Subcutaneous abdominal adipose tissue (tissue), 5 donors: ENCODE measurements around the gene GAL3ST3.
"Not testable (repeated sequence)": the region's sequence is repeated elsewhere in the genome, so short reads cannot be mapped to it uniquely, and the experiment has no call there.

Experiments used
- H3K27ac ChIP-seq: one replicate; pipeline ENCODE4 v1.7.0; 2013; ENCODE audit warnings: low read depth, mild to moderate bottlenecking, inconsistent platforms, low read length, moderate library complexity
- H3K27me3 ChIP-seq, 5 donors: one replicate each; pipeline ENCODE4 v1.7.0; 2013; ENCODE audit warnings: low read length in 5 of 5, inconsistent platforms in 1 of 5; ENCODE audit not compliant: control insufficient read depth in 5 of 5, insufficient read depth in 4 of 5
- H3K36me3 ChIP-seq, 5 donors: one replicate each; pipeline ENCODE4 v1.7.0; 2013; ENCODE audit warnings: low read length in 5 of 5; ENCODE audit not compliant: control insufficient read depth in 5 of 5, insufficient read depth in 5 of 5
- H3K4me1 ChIP-seq, 5 donors: one replicate each; pipeline ENCODE4 v1.7.0; 2013; ENCODE audit warnings: low read length in 5 of 5, mild to moderate bottlenecking in 3 of 5, moderate library complexity in 1 of 5; ENCODE audit not compliant: control insufficient read depth in 5 of 5, insufficient read depth in 5 of 5
- H3K4me3 ChIP-seq, 5 donors: one replicate each; pipeline ENCODE4 v1.7.0; 2013; ENCODE audit warnings: low read length in 5 of 5, low read depth in 1 of 5
- H3K9ac ChIP-seq, 5 donors: one replicate each; pipeline ENCODE4 v1.7.0; 2013; ENCODE audit warnings: low read length in 5 of 5, mild to moderate bottlenecking in 4 of 5, moderate library complexity in 3 of 5
- H3K9me3 ChIP-seq, 5 donors: one replicate each; pipeline ENCODE4 v1.7.0; 2013; ENCODE audit warnings: low read length in 5 of 5; ENCODE audit not compliant: control insufficient read depth in 5 of 5
- donor health status: healthy.
- donor health status: healthy.
- donor health status: healthy.
- donor health status: healthy.
- donor health status: healthy.

Gene GAL3ST3

GRCh38 chr11:66080055-66080817 is 31.3 kb upstream of the GAL3ST3 start:
- no peak overlapping the region for H3K4me3 ChIP-seq
- peaks cover 4 to 42% (median 40%) of the 10 kb centered on the region in 5 donors for H3K4me1 ChIP-seq
- peaks cover 0 to 8% (median 5%) of the 10 kb centered on the region in 5 donors for H3K36me3 ChIP-seq
- peak overlapping the region in 3 of 5 donors; percentile 28 to 56 (median 32) for H3K9ac ChIP-seq
- no peaks in the 10 kb centered on the region for H3K9me3 ChIP-seq
- H3K27ac ChIP-seq: peak overlapping the region; percentile 67
- H3K27me3 ChIP-seq: no peaks in the 10 kb centered on the region

GRCh38 chr11:66078949-66079348 is 30.0 kb upstream of the GAL3ST3 start:
- Histone ChIP-seq H3K4me1 (peaks cover 4 to 36% (median 34%) of the 10 kb centered on the region in 5 donors), H3K36me3 (peaks cover 0 to 12% (median 11%) of the 10 kb centered on the region in 5 donors)
- H3K4me3 ChIP-seq, H3K9me3 ChIP-seq, H3K27me3 ChIP-seq, H3K9ac ChIP-seq, H3K27ac ChIP-seq: not testable (repeated sequence)

DNA sequence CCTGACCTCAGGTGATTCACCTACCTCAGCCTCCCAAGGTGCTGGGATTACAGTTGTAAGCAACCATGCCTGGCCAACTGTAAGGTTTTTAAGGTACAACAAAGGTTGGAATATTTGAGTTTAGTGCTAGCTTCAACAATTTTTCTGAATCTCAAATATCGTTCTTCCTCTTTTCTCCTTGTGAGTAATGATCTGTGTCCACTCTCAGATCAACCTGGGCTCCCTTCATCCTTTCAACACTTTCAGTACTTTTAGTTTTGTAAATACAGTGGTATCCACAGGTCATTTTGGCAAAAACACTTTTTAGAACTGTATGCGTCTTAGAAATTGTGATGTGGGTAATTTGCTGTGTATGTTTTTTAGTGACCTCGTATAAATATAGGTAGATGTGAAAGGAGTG is 29.0 kb upstream of the GAL3ST3 start:
- peaks cover 4 to 29% (median 25%) of the 10 kb centered on the region in 5 donors for H3K4me1 ChIP-seq
- H3K27ac ChIP-seq: no peak overlapping the region
- no peaks in the 10 kb centered on the region for H3K27me3 ChIP-seq
- H3K9me3 ChIP-seq: no peaks in the 10 kb centered on the region
- no peak overlapping the region for H3K4me3 ChIP-seq
- H3K36me3 ChIP-seq: peaks cover 0 to 13% (median 11%) of the 10 kb centered on the region in 5 donors
- no peak overlapping the region for H3K9ac ChIP-seq

DNA sequence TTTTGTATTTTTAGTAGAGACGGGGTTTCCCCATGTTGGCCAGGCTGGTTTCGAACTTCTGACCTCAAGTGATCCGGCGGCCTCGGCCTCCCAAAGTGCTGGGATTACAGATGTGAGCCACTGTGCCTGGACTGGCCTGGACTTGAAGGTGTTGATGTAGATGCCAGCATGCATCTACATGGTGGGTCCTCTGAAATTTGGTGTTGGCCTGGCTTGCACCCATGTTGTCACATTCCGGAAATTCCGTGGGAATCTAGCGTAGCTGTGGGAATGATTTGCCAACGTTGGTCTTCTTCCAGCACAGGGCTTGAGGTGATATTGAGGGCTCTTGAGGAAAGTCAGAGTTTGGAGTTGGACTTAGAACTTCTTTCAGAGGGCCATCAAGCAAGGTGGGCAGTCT is 27.6 kb upstream of the GAL3ST3 start:
- Histone ChIP-seq H3K4me1 (peaks cover 4 to 35% (median 28%) of the 10 kb centered on the region in 5 donors), H3K36me3 (peaks cover 0 to 17% (median 12%) of the 10 kb centered on the region in 5 donors), H3K9ac (no peak overlapping the region), H3K9me3 (no peaks in the 10 kb centered on the region), H3K27ac (no peak overlapping the region), H3K27me3 (no peaks in the 10 kb centered on the region), H3K4me3 (no peak overlapping the region)

DNA sequence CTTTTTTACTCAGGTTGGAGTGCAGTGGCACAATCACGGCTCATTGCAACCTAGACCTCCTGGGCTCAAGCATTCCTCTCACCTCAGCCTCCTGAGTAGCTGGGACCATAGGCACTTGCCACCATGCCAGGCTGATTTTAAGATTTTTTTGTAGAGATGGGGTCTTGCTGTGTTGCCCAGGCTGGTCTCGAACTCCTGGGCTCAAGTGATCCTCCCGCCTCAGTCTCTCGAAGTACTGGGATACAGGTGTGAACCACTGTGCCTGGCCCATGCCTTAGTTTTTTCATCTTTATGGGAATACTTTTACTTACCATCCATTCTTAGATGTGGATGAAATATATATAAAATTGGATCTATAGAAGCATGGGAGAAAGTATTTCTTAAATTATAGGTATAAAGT is 26.3 kb upstream of the GAL3ST3 start:
- H3K27ac ChIP-seq: no peak overlapping the region

DNA sequence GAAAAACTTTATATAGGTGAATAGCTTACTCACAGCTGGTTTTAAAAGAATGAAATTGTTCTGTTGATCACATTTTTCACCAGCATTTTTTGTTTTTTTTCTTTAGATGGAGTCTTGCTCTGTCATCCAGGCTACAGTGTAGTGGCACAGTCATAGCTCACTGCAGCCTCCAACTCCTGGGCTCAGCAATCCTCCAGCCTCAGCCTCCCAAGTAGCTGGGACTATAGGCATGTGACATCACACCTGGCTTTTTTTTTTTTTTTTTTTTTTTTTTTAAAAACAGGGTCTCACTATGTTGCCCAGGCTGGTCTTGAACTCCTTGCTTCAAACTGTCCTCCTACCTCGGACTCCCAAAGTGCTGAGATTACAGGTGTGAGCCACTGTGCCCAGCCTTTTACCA is 24.7 kb upstream of the GAL3ST3 start:
- H3K27ac ChIP-seq: no peak overlapping the region

More for the DNA sequence above, 26.3 kb upstream of the GAL3ST3 start:
- Histone ChIP-seq H3K27me3 (no peaks in the 10 kb centered on the region), H3K36me3 (peaks cover 0 to 17% (median 12%) of the 10 kb centered on the region in 5 donors), H3K4me1 (peaks cover 4 to 28% (median 23%) of the 10 kb centered on the region in 5 donors), H3K9me3 (no peaks in the 10 kb centered on the region), H3K4me3 (no peak overlapping the region), H3K9ac (no peak overlapping the region)

GRCh38 chr11:66072518-66072917 is 23.6 kb upstream of the GAL3ST3 start:
- Histone ChIP-seq H3K36me3 (peaks cover 0 to 25% (median 19%) of the 10 kb centered on the region in 5 donors), H3K27ac (peak overlapping the region; percentile 88), H3K9ac (no peak overlapping the region)

More for the DNA sequence above, 24.7 kb upstream of the GAL3ST3 start:
- H3K27me3 ChIP-seq: no peaks in the 10 kb centered on the region
- H3K4me3 ChIP-seq: no peak overlapping the region
- no peaks in the 10 kb centered on the region for H3K9me3 ChIP-seq
- peaks cover 4 to 35% (median 30%) of the 10 kb centered on the region in 5 donors for H3K4me1 ChIP-seq
- H3K9ac ChIP-seq: no peak overlapping the region
- H3K36me3 ChIP-seq: peaks cover 0 to 18% (median 12%) of the 10 kb centered on the region in 5 donors

DNA sequence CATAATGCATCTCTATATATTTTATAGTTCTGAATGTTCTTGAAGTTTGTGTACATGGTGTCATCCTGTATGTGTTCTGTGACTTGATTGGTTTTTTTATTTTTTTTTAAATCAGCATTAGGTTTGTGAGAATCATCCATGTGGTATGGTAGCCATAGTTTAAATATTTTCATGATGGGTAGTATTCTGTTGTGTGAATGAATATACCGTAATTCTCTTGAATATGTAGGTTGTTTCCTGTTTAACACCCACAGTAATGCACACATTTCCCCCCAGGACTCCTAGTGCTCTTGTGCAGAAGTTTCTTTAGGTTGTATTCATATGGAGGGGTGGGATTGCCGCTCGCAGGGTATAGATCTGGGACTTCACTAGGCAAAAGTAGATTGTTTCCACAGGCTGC is 23.1 kb upstream of the GAL3ST3 start:
- Histone ChIP-seq H3K27me3 (no peaks in the 10 kb centered on the region), H3K4me1 (peaks cover 6 to 47% (median 40%) of the 10 kb centered on the region in 5 donors), H3K27ac (peak overlapping the region; percentile 88), H3K9me3 (no peaks in the 10 kb centered on the region), H3K9ac (peak overlapping the region in 3 of 5 donors; percentile 78 to 95 (median 83)), H3K4me3 (peak overlapping the region in 2 of 5 donors; percentile 71 to 77), H3K36me3 (peaks cover 4 to 29% (median 23%) of the 10 kb centered on the region in 5 donors)

More at GRCh38 chr11:66072518-66072917, 23.6 kb upstream of the GAL3ST3 start:
- Histone ChIP-seq H3K9me3 (no peaks in the 10 kb centered on the region), H3K4me3 (no peak overlapping the region), H3K27me3 (no peaks in the 10 kb centered on the region), H3K4me1 (peaks cover 6 to 46% (median 40%) of the 10 kb centered on the region in 5 donors)

DNA sequence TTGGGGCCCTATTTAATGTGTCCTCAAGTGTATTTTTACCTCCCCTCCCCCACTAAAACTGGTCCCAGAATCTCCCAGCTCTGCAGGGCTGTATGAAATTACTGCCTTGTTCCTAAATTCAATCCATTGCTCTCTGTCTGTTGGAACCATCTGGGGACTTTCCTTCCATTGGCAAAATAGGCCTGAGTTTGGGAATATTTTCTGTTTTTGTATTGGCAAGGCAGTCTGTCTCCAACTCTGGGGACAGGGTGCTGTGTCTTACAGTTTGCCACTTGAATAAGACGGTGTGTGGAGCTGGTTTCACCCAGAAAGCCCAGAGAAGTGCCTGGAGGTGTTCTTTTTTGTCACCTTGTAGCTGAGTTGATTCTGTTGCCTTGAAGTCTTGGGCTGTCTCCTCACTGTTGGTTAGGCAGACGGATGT is 22.4 kb upstream of the GAL3ST3 start:
- Histone ChIP-seq H3K4me1 (peaks cover 6 to 52% (median 36%) of the 10 kb centered on the region in 5 donors), H3K4me3 (peak overlapping the region; percentile 65 to 77 (median 73)), H3K9me3 (no peaks in the 10 kb centered on the region), H3K27ac (peak overlapping the region; percentile 88), H3K36me3 (peaks cover 11 to 36% (median 27%) of the 10 kb centered on the region in 5 donors), H3K27me3 (no peaks in the 10 kb centered on the region), H3K9ac (peak overlapping the region; percentile 78 to 95 (median 83))
